GM12873 (cell line): Measurements from ENCODE around the gene PIGQ.

ENCODE experiments used
- CTCF ChIP-seq: IDR thresholded peaks from 2 replicates; pipeline ENCODE4 v1.5.1; 2012; ENCODE audit warnings: low read depth, mild to moderate bottlenecking, moderate library complexity, low read length, control low read depth; ENCODE audit not compliant: insufficient read depth; ENCODE audit errors: missing control alignments

The PIGQ gene

DNA sequence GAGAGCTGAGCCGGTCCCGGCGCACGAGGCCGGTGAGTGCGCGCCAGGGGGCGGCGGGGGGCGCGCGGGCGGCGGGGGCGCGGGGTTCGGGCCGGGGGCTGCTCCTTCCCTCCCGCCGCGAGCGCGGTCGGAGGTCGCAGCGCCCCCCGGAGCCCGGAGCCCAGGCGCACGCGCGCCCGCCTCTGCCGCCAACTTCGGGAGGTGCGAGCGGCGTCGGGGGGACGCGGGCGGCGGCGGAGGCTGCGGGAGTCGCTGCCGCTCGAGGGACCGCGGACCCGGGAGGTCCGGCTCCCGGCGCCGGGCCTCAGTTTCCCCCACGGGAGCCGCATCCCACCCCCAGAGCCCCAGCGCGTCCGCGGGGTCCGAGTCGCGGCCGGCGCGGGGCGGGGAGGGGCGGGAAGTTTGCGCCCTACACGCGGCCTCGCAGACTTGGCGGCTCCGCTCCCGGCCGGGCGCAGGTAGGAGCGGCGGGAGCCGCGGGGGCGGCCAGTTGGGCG is 9.5 kb upstream of the PIGQ start, which contains the start of gene PRR35:
TSS of gene PRR35 (plus strand) at position 191 of the 497 bp plus-strand sequence. CDS start 2,901 bp downstream, outside the sequence.
- no peak for TF ChIP-seq CTCF

- TF ChIP-seq CTCF, result no peak
Measured at GRCh38 chr16:560701-561412, 8.9 kb upstream of the PIGQ start.

DNA sequence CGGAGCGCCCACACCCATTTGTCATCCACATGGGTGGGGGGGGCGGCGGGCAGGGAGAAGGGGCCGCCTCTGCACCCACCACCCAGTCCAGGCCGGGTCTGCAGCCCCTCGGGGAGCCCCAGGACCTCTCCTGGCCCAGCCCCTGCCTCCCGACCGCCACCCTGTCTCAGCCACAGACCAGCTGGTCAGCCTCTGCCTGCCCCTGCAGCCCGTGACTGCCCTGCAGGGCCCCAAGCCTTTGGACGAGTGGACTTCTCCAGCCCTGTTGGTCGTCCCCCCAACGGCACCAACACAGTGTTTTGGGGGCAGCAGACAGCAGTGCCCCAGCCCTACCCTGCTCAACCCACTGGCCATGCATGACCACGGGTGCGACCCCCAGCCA is 8.4 kb upstream of the PIGQ start:
- TF ChIP-seq CTCF, result no peak

DNA sequence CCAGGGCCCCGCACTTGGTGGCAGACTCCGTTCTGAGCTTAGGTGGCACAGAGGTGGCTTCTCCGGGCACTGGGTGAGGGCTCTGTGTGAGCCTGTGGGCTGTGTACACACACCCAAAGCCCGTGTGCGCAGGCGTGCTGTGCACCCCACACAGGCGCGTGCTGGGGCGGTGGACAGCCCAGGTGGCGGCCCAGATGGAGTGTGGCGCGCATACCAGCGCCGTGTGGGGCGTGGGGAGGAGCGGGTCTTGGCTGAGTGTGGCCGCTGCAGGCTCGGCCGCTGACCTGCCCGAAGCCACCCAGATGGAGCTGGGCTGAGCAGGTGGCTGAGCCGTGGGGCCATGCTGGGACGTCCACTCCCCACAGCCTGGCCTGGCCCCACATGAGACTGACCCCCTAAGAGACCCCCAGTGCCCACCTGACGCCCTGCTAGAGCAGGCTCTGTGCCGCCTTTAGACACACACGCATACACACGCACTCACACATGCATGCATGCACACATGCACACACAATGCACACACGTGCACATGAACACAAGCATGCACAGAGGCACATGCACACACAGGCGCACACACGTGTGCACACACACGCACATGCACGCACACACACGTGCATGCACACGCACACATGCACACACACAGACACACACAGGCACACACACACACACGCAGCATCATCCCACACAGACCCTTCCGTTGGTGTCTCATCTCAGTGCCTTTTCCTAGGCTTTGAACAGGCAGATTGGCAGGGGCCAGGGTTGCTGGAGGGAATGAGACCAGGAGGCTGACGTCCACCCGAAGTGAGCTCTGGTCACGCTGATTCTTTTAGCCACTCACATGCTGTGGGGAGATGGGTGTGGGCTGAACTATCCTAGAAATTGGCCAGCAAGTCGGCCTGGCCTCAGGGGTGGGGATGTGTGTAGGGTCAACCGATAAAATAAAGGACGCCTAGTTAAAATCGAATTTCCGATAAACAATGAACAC is 7.5 kb upstream of the PIGQ start:
- TF ChIP-seq CTCF, result no peak

GRCh38 chr16:563072-563644 is 6.6 kb upstream of the PIGQ start:
- no peak for TF ChIP-seq CTCF

DNA sequence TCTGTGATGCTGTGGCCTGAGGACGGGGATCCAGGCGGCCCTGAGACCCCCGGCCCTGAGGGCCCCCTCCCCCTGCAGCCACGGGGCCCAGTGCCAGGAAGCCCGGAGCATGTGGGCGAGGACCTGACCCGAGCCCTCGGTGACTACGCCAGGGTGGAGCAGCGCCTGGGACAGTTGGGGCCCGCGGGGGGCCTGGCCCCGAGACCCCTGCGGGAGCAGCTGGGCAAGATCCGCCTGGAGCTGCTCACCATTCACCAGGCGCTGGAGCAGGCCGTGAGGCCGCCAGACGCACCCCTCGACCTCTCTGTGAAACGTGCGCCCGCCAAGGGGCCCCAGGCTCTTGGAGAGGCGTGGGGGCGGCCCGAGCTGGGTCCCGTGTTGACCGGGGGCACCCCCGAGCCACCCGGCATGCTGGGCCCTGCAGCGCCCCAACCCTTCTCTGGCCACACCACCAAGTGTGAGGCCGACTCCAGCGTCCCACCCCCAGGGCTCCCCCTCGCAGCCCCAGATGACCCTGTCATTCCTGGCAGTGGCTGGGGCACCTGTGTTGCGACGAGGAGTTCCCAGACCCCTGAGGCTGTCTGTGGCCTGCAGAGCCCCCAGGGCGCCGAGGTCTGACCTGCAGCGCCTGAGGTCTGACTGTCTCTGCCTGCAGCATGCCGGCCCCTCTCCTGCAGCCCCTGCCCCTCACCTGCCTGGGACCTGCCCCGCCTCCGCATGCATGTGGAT is 4.9 kb upstream of the PIGQ start:
- TF ChIP-seq CTCF, result no peak
